Measurements from ENCODE around the gene PSMG3.

Gene PSMG3

GRCh38 chr7:1542841-1543747 is 26.7 kb downstream of the PSMG3 start:
- no peak for DNase-seq (ENCODE audit: low read depth, low spot score)
- no CpG with 5 or more reads among the region's 38 CpGs for WGBS (ENCODE audit: insufficient coverage, insufficient read length)
- no peak overlapping the region for H3K4me3 ChIP-seq (ENCODE audit: low read length)
- H3K27me3 ChIP-seq (ENCODE audit: control insufficient read depth, insufficient read depth, low read length): no peaks in the 10 kb centered on the region
- no peak overlapping the region for H3K27ac ChIP-seq (ENCODE audit: low read length)
- H3K4me1 ChIP-seq (ENCODE audit: control insufficient read depth, insufficient read depth, low read length): no peaks in the 10 kb centered on the region; the same call in 1 of the 2 replicates
- no peaks in the 10 kb centered on the region for H3K9me3 ChIP-seq (ENCODE audit: control insufficient read depth, insufficient read depth, low read length)
- H3K36me3 ChIP-seq (ENCODE audit: control insufficient read depth, insufficient read depth, low read length): peaks cover 12% of the 10 kb centered on the region

- no peak for DNase-seq (ENCODE audit: low read depth, low spot score)
- H3K4me1 ChIP-seq (ENCODE audit: control insufficient read depth, insufficient read depth, low read length): peaks cover 5% of the 10 kb centered on the region
- H3K36me3 ChIP-seq (ENCODE audit: control insufficient read depth, insufficient read depth, low read length): peaks cover 12% of the 10 kb centered on the region
- no peak overlapping the region for H3K4me3 ChIP-seq (ENCODE audit: low read length)
- no peaks in the 10 kb centered on the region for H3K27me3 ChIP-seq (ENCODE audit: control insufficient read depth, insufficient read depth, low read length)
- no CpG with 5 or more reads among the region's 21 CpGs for WGBS (ENCODE audit: insufficient coverage, insufficient read length)
- H3K9me3 ChIP-seq (ENCODE audit: control insufficient read depth, insufficient read depth, low read length): no peaks in the 10 kb centered on the region
- no peak overlapping the region for H3K27ac ChIP-seq (ENCODE audit: low read length)
Observed at GRCh38 chr7:1542329-1542728, 27.5 kb downstream of the PSMG3 start.

GRCh38 chr7:1541431-1542162 is 28.2 kb downstream of the PSMG3 start:
- WGBS (ENCODE audit: insufficient coverage, insufficient read length): no CpG with 5 or more reads among the region's 33 CpGs
- no peak overlapping the region for H3K27ac ChIP-seq (ENCODE audit: low read length)

DNA sequence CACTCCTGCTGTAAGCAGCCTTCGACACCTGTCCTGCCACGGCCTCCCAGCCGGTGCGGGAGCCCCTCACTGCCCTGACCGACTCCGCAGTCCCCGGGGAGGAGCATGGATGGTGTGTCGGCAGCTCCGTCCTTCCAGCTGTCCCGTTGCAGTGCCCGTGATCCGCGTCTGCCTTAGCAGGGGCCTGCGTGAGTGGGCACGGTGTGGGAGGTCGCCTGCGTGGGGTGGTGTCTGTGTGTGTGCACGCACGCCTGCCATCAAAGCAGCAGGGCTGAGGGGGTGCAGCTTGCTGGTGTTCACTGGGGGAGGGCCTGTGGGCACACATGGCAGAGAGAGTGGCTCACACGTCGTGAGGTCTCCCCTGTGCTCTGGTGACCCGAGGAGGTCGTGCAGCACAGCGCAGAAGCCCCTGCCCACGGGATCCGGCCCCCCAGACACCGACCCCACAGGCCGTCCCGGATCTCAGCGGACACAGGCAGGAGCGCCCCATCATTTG is 29.0 kb downstream of the PSMG3 start:
- Histone ChIP-seq H3K27me3 (ENCODE audit: control insufficient read depth, insufficient read depth, low read length) (no peaks in the 10 kb centered on the region), H3K4me1 (ENCODE audit: control insufficient read depth, insufficient read depth, low read length) (peaks cover 12% of the 10 kb centered on the region), H3K36me3 (ENCODE audit: control insufficient read depth, insufficient read depth, low read length) (peaks cover 12% of the 10 kb centered on the region), H3K27ac (ENCODE audit: low read length) (no peak overlapping the region), H3K9me3 (ENCODE audit: control insufficient read depth, insufficient read depth, low read length) (no peaks in the 10 kb centered on the region), H3K4me3 (ENCODE audit: low read length) (no peak overlapping the region)
- DNase-seq (ENCODE audit: low read depth, low spot score): no peak
- WGBS (ENCODE audit: insufficient coverage, insufficient read length): no CpG with 5 or more reads among the region's 31 CpGs

More at GRCh38 chr7:1541431-1542162, 28.2 kb downstream of the PSMG3 start:
- no peak overlapping the region; the same call in 1 of the 2 replicates for H3K4me3 ChIP-seq (ENCODE audit: low read length)
- no peaks in the 10 kb centered on the region for H3K27me3 ChIP-seq (ENCODE audit: control insufficient read depth, insufficient read depth, low read length)
- H3K9me3 ChIP-seq (ENCODE audit: control insufficient read depth, insufficient read depth, low read length): no peaks in the 10 kb centered on the region
- DNase-seq (ENCODE audit: low read depth, low spot score): no peak
- peaks cover 12% of the 10 kb centered on the region for H3K36me3 ChIP-seq (ENCODE audit: control insufficient read depth, insufficient read depth, low read length)
- peaks cover 9% of the 10 kb centered on the region for H3K4me1 ChIP-seq (ENCODE audit: control insufficient read depth, insufficient read depth, low read length)

GRCh38 chr7:1539882-1540775 is 29.7 kb downstream of the PSMG3 start:
- no peak overlapping the region for H3K27ac ChIP-seq (ENCODE audit: low read length)
- peaks cover 12% of the 10 kb centered on the region for H3K4me1 ChIP-seq (ENCODE audit: control insufficient read depth, insufficient read depth, low read length)
- no CpG with 5 or more reads among the region's 73 CpGs for WGBS (ENCODE audit: insufficient coverage, insufficient read length)
- DNase-seq (ENCODE audit: low read depth, low spot score): no peak
- H3K9me3 ChIP-seq (ENCODE audit: control insufficient read depth, insufficient read depth, low read length): no peaks in the 10 kb centered on the region
- no peak overlapping the region for H3K4me3 ChIP-seq (ENCODE audit: low read length)
- peaks cover 12% of the 10 kb centered on the region for H3K36me3 ChIP-seq (ENCODE audit: control insufficient read depth, insufficient read depth, low read length)
- H3K27me3 ChIP-seq (ENCODE audit: control insufficient read depth, insufficient read depth, low read length): no peaks in the 10 kb centered on the region

- no peaks in the 10 kb centered on the region for H3K9me3 ChIP-seq (ENCODE audit: control insufficient read depth, insufficient read depth, low read length)
- peaks cover 12% of the 10 kb centered on the region for H3K4me1 ChIP-seq (ENCODE audit: control insufficient read depth, insufficient read depth, low read length)
- no peak overlapping the region for H3K27ac ChIP-seq (ENCODE audit: low read length)
- WGBS (ENCODE audit: insufficient coverage, insufficient read length): no CpG with 5 or more reads among the region's 36 CpGs
- no peaks in the 10 kb centered on the region for H3K27me3 ChIP-seq (ENCODE audit: control insufficient read depth, insufficient read depth, low read length)
- DNase-seq (ENCODE audit: low read depth, low spot score): no peak
- no peak overlapping the region for H3K4me3 ChIP-seq (ENCODE audit: low read length)
- peaks cover 12% of the 10 kb centered on the region for H3K36me3 ChIP-seq (ENCODE audit: control insufficient read depth, insufficient read depth, low read length)
Observed at GRCh38 chr7:1539181-1539881, 30.5 kb downstream of the PSMG3 start.

DNA sequence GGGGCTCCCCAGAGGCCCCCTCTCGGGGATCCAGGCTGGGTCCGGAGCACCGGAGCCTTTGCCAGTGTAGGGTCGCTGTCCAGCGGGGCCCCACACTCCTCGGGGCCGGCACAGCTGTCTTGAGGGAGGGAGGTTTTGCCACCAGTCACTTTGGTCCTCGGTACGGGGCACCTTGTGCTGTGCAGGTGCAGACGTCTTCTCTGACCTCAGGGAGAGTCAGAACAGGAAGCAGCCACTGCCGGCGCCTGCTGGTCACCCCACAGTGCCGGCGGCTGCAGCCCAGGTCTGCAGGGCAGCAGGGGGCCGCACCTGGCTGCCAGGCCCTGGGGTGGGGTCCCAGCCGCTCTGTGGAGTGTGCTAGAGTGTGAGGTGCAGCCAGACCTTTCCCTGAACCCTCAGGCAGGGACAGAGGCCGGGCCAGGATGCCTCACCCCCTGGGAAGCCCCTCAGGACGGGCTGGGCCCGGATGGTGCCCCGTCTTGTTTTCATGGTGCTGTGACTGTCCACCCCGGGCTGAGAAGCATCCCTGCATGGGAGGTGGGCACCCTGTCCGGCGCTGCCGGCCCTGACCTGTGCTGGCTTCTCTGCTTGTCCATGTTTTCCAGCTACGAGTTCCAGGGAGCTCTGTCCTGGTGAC is 31.2 kb downstream of the PSMG3 start:
- H3K36me3 ChIP-seq (ENCODE audit: control insufficient read depth, insufficient read depth, low read length): peaks cover 12% of the 10 kb centered on the region
- no peaks in the 10 kb centered on the region for H3K27me3 ChIP-seq (ENCODE audit: control insufficient read depth, insufficient read depth, low read length)
- H3K4me1 ChIP-seq (ENCODE audit: control insufficient read depth, insufficient read depth, low read length): peaks cover 15% of the 10 kb centered on the region
- WGBS (ENCODE audit: insufficient coverage, insufficient read length): no CpG with 5 or more reads among the region's 25 CpGs
- no peak for DNase-seq (ENCODE audit: low read depth, low spot score)
- H3K27ac ChIP-seq (ENCODE audit: low read length): no peak overlapping the region
- no peak overlapping the region for H3K4me3 ChIP-seq (ENCODE audit: low read length)
- no peaks in the 10 kb centered on the region for H3K9me3 ChIP-seq (ENCODE audit: control insufficient read depth, insufficient read depth, low read length)

- Histone ChIP-seq H3K36me3 (ENCODE audit: control insufficient read depth, insufficient read depth, low read length) (peaks cover 12% of the 10 kb centered on the region), H3K4me3 (ENCODE audit: low read length) (no peak overlapping the region), H3K4me1 (ENCODE audit: control insufficient read depth, insufficient read depth, low read length) (peaks cover 16% of the 10 kb centered on the region), H3K9me3 (ENCODE audit: control insufficient read depth, insufficient read depth, low read length) (no peaks in the 10 kb centered on the region), H3K27ac (ENCODE audit: low read length) (no peak overlapping the region), H3K27me3 (ENCODE audit: control insufficient read depth, insufficient read depth, low read length) (no peaks in the 10 kb centered on the region)
- DNase-seq (ENCODE audit: low read depth, low spot score): no peak
- no CpG with 5 or more reads among the region's 56 CpGs for WGBS (ENCODE audit: insufficient coverage, insufficient read length)
Observed at GRCh38 chr7:1537535-1538412, 32.1 kb downstream of the PSMG3 start.
